ENCODE data around the gene PPP1R15A. TPM values are rescaled to one million over a fixed set of nuclear protein-coding genes. Genes with fewer than 3 reads are reported as not detected.
A peak's percentile ranks its signal among the peaks of the same experiment; 100 is the strongest.
"Not testable (repeated sequence)": the region's sequence is repeated elsewhere in the genome, so short reads cannot be mapped to it uniquely, and the experiment has no call there.

PPP1R15A gene
- total and polyA plus RNA-seq, 2 of the 8 experiments (the other 6 are each of a cell fraction or from before 2014, with no cell fraction given), result 4.1 to 14.0 TPM

GRCh38 chr19:48879696-48880095 is 7.5 kb downstream of the PPP1R15A start:
- H3K4ac ChIP-seq (replicated peaks; ENCODE audit: insufficient read length, low read depth, low read length); H3K18ac ChIP-seq (ENCODE audit: extremely low read depth, low read length); H3K4me3 ChIP-seq (ENCODE audit: extremely low read depth in 1 of 4, insufficient read depth in 2 of 4, low read depth in 3 of 4, low read length in 4 of 4); H2BK120ac ChIP-seq (replicated peaks; ENCODE audit: low read depth, low read length); H3K9me3 ChIP-seq (ENCODE audit: insufficient read depth in 2 of 2, low read depth in 1 of 2, low read length in 1 of 2); H3K56ac ChIP-seq (replicated peaks; ENCODE audit: insufficient read length, low read depth, low read length); H2BK5ac ChIP-seq (ENCODE audit: low read depth, low read length); H2BK20ac ChIP-seq (ENCODE audit: low read length); H3K9ac ChIP-seq (replicated peaks in 1 of 4; ENCODE audit: extremely low read depth in 1 of 4, low read depth in 3 of 4, low read length in 3 of 4); H2BK15ac ChIP-seq (ENCODE audit: low read length); H3K14ac ChIP-seq (ENCODE audit: insufficient read length); H3K27ac ChIP-seq (ENCODE audit: low read depth, low read length); H4K8ac ChIP-seq (ENCODE audit: extremely low read depth, insufficient read depth, low read length); H3K23me2 ChIP-seq (ENCODE audit: low read depth, low read length); FAIRE-seq; H2AK5ac ChIP-seq (ENCODE audit: low read depth, low read length); H4K5ac ChIP-seq (ENCODE audit: insufficient read length, low read depth, low read length); H3K4me2 ChIP-seq (ENCODE audit: insufficient read depth in 1 of 2, low read depth in 2 of 2, low read length in 2 of 2); H4K91ac ChIP-seq (replicated peaks; ENCODE audit: insufficient read length, low read length); H2AFZ ChIP-seq (ENCODE audit: low read length); H3K79me2 ChIP-seq (ENCODE audit: control insufficient read depth in 1 of 2, insufficient read depth in 2 of 2, low read length in 2 of 2); H3K27me3 ChIP-seq (replicated peaks in 1 of 4; ENCODE audit: control insufficient read depth in 3 of 4, extremely low read depth in 1 of 4, insufficient read depth in 3 of 4, low read length in 3 of 4); H3K4me1 ChIP-seq (replicated peaks in 1 of 4; ENCODE audit: control insufficient read depth in 3 of 4, insufficient read depth in 4 of 4, low read length in 3 of 4); H3K23ac ChIP-seq (ENCODE audit: insufficient read length); H3K79me1 ChIP-seq (ENCODE audit: low read depth, low read length); H4K20me1 ChIP-seq (replicated peaks in 1 of 2; ENCODE audit: control insufficient read depth in 1 of 2, insufficient read depth in 2 of 2, low read length in 2 of 2); DNase-seq (ENCODE audit: low read depth in 1 of 2, low spot score in 2 of 2): not testable (repeated sequence)
- WGBS, 2 experiments (ENCODE audit: extremely low coverage in 1 of 2, insufficient coverage in 1 of 2, insufficient read length in 1 of 2, insufficient replicate concordance in 2 of 2, low coverage in 1 of 2, low lambda C conversion rate in 2 of 2, missing lambda C conversion rate in 1 of 2), result 73% methylated on average over 9 of the region's 9 CpGs; no CpG with 5 or more reads in 1 of the 2 experiments
- Histone ChIP-seq H3K36me3 (ENCODE audit: control insufficient read depth in 2 of 4, insufficient read depth in 4 of 4, low read length in 3 of 4) (peaks cover 4 to 18% (median 10%) of the 10 kb centered on the region in 4 experiments; a peak in 7 of 8 replicates), H2BK12ac (ENCODE audit: low read depth, low read length) (0 out of 2 replicates have a peak overlapping the region, but pooled peaks have one; percentile 50)
- ChIA-PET CTCF (ENCODE audit: partially characterized antibody) (interaction anchor here (0.6 to 1.6 kb wide), 4 partner anchors 27 to 409 kb away, joined by 3 to 4 read pairs (median 4); partner anchors contain the start of gene BAX), POLR2A (ENCODE audit: partially characterized antibody) (interaction anchor here (0.7 to 8.3 kb wide), 8 partner anchors 6 to 84 kb away, joined by 3 to 115 read pairs (median 5); partner anchors contain the start of genes PLEKHA4, PPP1R15A and TULP2)

Data from H1 (cell line).